SW480 (cell line): ENCODE measurements around the gene NDUFA7.
"Not testable (repeated sequence)": the region's sequence is repeated elsewhere in the genome, so short reads cannot be mapped to it uniquely, and the experiment has no call there.

Source experiments
- DNase-seq: peaks from one replicate; pipeline ENCODE4 v3.0.0-alpha.2; 2016; ENCODE audit warnings: low spot score

NDUFA7 gene

GRCh38 chr19:8321067-8321985 lies at the start of gene NDUFA7, which contains the start of gene RPS28:
Gene NDUFA7 (minus strand): TSS chr19:8321375. CDS start chr19:8321358, 17 bp downstream.
Gene RPS28 (plus strand): TSS chr19:8321496. CDS start chr19:8321531, 35 bp downstream.
- DNase-seq, result peak; percentile 93

GRCh38 chr19:8370176-8371010 lies 49.2 kb upstream of the NDUFA7 start:
- DNase-seq, result no peak

- DNase-seq, result peak; percentile 80
These were observed 46.3 kb upstream of the NDUFA7 start for GRCh38 chr19:8367327-8368001.

- no peak for DNase-seq
These were observed 45.8 kb upstream of the NDUFA7 start for GRCh38 chr19:8366961-8367326.

- DNase-seq, result no peak
These were observed 45.0 kb upstream of the NDUFA7 start for GRCh38 chr19:8366121-8366581.

- DNase-seq, result peak; percentile 36
These were observed 42.9 kb upstream of the NDUFA7 start, which contains the start of gene ANGPTL4 for GRCh38 chr19:8363803-8364771. Gene ANGPTL4 (plus strand): TSS chr19:8364155. CDS start chr19:8364322, 167 bp downstream.

- DNase-seq, result peak; percentile 86
These were observed 41.0 kb upstream of the NDUFA7 start for GRCh38 chr19:8361921-8362793.

GRCh38 chr19:8360196-8360595 lies 39.0 kb upstream of the NDUFA7 start:
- no peak for DNase-seq

GRCh38 chr19:8358948-8359347 lies 37.8 kb upstream of the NDUFA7 start:
- no peak for DNase-seq

GRCh38 chr19:8357007-8357521 lies 35.9 kb upstream of the NDUFA7 start:
- DNase-seq, result no peak

GRCh38 chr19:8355631-8356402 lies 34.6 kb upstream of the NDUFA7 start:
- peak; percentile 79 for DNase-seq

- DNase-seq, result not testable (repeated sequence)
These were observed 31.7 kb upstream of the NDUFA7 start for GRCh38 chr19:8352845-8353244.

- no peak for DNase-seq
These were observed 31.1 kb upstream of the NDUFA7 start for GRCh38 chr19:8352134-8352827.

- not testable (repeated sequence) for DNase-seq
These were observed 28.6 kb upstream of the NDUFA7 start for GRCh38 chr19:8349629-8350372.

- DNase-seq, result no peak
These were observed 22.3 kb upstream of the NDUFA7 start for GRCh38 chr19:8343483-8343844.

GRCh38 chr19:8342684-8343482 lies 21.7 kb upstream of the NDUFA7 start, which contains the start of gene KANK3:
Gene KANK3 (minus strand): TSS chr19:8343262. CDS start chr19:8337828, 5,434 bp downstream.
- peak; percentile 90 for DNase-seq
